Uterus (tissue), 4 donors: ENCODE data around the gene VAX1. TPM values are rescaled to one million over a fixed set of nuclear protein-coding genes. Genes with fewer than 3 reads are reported as not detected.

Source experiments
- DNase-seq, 2 donors: peaks; one replicate each; pipeline ENCODE4 v3.0.0-alpha.2; 2019 to 2020
- H3K27ac ChIP-seq, 2 donors: fragments of 200-600 bp; sonication (generic); 1 replicate in 1 of 2; 2 replicates in 1 of 2; pipeline ENCODE4 v1.5.1; 2016 to 2018
- H3K27me3 ChIP-seq, 2 donors: fragments of 200-600 bp; sonication (generic); one replicate each; pipeline ENCODE4 v1.5.1; 2018 to 2019; ENCODE audit warnings: control low read depth in 1 of 2
- H3K36me3 ChIP-seq, 2 donors: fragments of 200-600 bp; sonication (generic); one replicate each; pipeline ENCODE4 v1.5.1; 2019; ENCODE audit warnings: control low read depth in 1 of 2
- H3K4me1 ChIP-seq, 2 donors: fragments of 200-600 bp; sonication (generic); one replicate each; pipeline ENCODE4 v1.5.1; 2018 to 2019; ENCODE audit warnings: control low read depth in 1 of 2
- H3K4me3 ChIP-seq, 2 donors: fragments of 200-600 bp; sonication (generic); 1 replicate in 1 of 2; 2 replicates in 1 of 2; pipeline ENCODE4 v1.5.1; 2018 to 2019; ENCODE audit warnings: mild to moderate bottlenecking in 1 of 2
- H3K9me3 ChIP-seq, 2 donors: fragments of 200-600 bp; sonication (generic); one replicate each; pipeline ENCODE4 v1.5.1; 2019; ENCODE audit warnings: control low read depth in 1 of 2
- POLR2A ChIP-seq, 2 donors: fragments of 450-650 bp; IDR thresholded peaks; one replicate each; pipeline ENCODE4 v1.6.1; 2016; ENCODE audit warnings: antibody characterized with exemption in 2 of 2, mild to moderate bottlenecking in 1 of 2, moderate library complexity in 1 of 2
- intact Hi-C: fragments of 100-400 bp; cut with DNase I; formaldehyde crosslinking; loops from one replicate; pipeline ENCODE4 v1.15.1; 2023; ENCODE audit warnings: low total_unique reads
- total RNA-seq, 4 donors: library from RNA; depleted of rRNA in 3 of 4; stranded (reverse); fragments of >200 nt in 3 of 4; gene quantifications; one replicate each; pipeline versions ENCODE4 v1.1.0 to v1.2.4, GENCODE V29; 2014 to 2023
- TF ChIP-seq, protein P1 (sequence below), 4 experiments: fragments of 200-600 bp in 2 of 4; fragments of 450-650 bp in 2 of 4; sonication (generic) in 2 of 4; IDR thresholded peaks; one replicate each; pipeline ENCODE4 v1.5.1; 2016 to 2019; ENCODE audit warnings: antibody characterized with exemption in 4 of 4, mild to moderate bottlenecking in 2 of 4, moderate library complexity in 1 of 4
- donor health status: DM: yes; HTN: yes; CAD: no.

The VAX1 gene
- total RNA-seq, 4 donors from 2014 or later, result not detected

DNA sequence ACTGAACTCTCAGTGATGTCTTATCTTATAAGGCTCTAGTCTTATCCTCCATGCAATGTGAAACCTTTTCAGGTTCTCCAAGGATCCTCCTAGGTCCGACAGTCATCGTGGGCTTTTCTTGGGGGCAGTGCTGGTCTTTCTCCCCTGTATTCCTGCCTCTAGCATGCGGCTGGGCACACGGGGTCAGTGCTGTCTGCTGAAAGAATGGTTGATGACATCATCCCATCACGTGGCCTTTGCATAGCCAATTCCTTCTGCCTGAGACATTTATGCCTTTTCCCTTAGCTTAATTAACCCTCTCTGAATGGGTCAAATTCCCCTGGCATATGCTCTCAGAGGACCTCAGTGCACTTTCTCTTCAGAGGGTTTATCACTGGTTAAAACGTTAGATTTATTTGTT is 32.2 kb upstream of the VAX1 start:
- H3K4me1 ChIP-seq, result peaks cover 0 to 4% of the 10 kb centered on the region in 2 donors
- no peak overlapping the region for H3K27ac ChIP-seq
- H3K9me3 ChIP-seq, result no peaks in the 10 kb centered on the region
- H3K4me3 ChIP-seq, result no peak overlapping the region
- TF ChIP-seq, protein P1, sequence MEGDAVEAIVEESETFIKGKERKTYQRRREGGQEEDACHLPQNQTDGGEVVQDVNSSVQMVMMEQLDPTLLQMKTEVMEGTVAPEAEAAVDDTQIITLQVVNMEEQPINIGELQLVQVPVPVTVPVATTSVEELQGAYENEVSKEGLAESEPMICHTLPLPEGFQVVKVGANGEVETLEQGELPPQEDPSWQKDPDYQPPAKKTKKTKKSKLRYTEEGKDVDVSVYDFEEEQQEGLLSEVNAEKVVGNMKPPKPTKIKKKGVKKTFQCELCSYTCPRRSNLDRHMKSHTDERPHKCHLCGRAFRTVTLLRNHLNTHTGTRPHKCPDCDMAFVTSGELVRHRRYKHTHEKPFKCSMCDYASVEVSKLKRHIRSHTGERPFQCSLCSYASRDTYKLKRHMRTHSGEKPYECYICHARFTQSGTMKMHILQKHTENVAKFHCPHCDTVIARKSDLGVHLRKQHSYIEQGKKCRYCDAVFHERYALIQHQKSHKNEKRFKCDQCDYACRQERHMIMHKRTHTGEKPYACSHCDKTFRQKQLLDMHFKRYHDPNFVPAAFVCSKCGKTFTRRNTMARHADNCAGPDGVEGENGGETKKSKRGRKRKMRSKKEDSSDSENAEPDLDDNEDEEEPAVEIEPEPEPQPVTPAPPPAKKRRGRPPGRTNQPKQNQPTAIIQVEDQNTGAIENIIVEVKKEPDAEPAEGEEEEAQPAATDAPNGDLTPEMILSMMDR (IDR thresholded peaks at IDR 0.05), result no peak
- no peak for TF ChIP-seq POLR2A (IDR thresholded peaks at IDR 0.05)
- peaks cover 6 to 67% of the 10 kb centered on the region in 2 donors for H3K27me3 ChIP-seq
- intact Hi-C loops, result loop anchor here (10.0 kb wide), 2 partner anchors 375 to 485 kb away; no protein-coding TSS in a partner anchor
- H3K36me3 ChIP-seq, result no peaks in the 10 kb centered on the region
- DNase-seq, result no peak

DNA sequence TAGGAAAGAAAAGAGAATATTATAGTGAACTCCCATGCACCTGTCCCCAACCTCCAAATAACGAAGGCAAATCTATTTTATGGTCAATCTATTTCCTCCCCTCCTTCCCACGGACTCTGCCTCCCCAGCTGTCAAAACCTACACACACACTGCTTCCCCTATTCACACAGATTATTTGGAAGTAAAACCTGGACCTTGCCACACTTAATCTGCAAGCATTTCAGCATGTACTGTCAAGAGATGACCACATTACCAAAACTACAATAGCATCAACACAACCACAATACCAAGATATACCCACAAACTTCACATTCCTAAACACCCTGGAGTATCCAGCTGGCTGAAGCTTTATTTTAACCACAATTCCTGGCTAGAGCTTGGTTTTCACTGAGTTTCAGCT is 31.4 kb upstream of the VAX1 start:
- Histone ChIP-seq H3K4me3 (no peak overlapping the region), H3K27me3 (peaks cover 11 to 75% of the 10 kb centered on the region in 2 donors), H3K4me1 (peaks cover 0 to 4% of the 10 kb centered on the region in 2 donors), H3K36me3 (no peaks in the 10 kb centered on the region), H3K9me3 (no peaks in the 10 kb centered on the region), H3K27ac (no peak overlapping the region)
- intact Hi-C loops, result no loop called here
- TF ChIP-seq, protein P1 (IDR thresholded peaks at IDR 0.05), result no peak
- no peak for TF ChIP-seq POLR2A (IDR thresholded peaks at IDR 0.05)
- no peak for DNase-seq

DNA sequence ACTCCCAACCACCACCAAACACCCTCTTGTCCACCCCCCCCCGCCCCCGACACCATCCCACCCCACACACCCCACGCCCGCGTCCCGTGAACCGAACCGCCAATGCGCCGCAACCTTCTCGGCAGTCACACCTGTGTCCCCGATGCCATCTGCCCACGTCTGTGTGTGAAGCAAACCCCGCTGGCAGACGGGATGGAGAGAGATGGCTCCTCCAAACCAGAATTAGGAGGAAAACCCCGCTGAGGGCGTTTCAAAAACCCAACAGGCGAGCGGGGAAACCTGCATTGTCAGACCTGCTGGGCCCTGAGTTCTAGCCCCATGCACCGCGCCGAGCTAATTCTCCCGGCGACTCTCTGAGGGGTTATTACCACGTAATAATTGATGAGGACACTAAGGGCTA is 30.7 kb upstream of the VAX1 start:
- intact Hi-C loops, result no loop called here
- Histone ChIP-seq H3K4me3 (no peak overlapping the region), H3K9me3 (no peaks in the 10 kb centered on the region), H3K36me3 (no peaks in the 10 kb centered on the region), H3K27ac (no peak overlapping the region), H3K27me3 (peaks cover 18 to 82% of the 10 kb centered on the region in 2 donors), H3K4me1 (peaks cover 0 to 4% of the 10 kb centered on the region in 2 donors)
- DNase-seq, result no peak
- no peak for TF ChIP-seq POLR2A (IDR thresholded peaks at IDR 0.05)
- TF ChIP-seq, protein P1 (IDR thresholded peaks at IDR 0.05), result no peak

DNA sequence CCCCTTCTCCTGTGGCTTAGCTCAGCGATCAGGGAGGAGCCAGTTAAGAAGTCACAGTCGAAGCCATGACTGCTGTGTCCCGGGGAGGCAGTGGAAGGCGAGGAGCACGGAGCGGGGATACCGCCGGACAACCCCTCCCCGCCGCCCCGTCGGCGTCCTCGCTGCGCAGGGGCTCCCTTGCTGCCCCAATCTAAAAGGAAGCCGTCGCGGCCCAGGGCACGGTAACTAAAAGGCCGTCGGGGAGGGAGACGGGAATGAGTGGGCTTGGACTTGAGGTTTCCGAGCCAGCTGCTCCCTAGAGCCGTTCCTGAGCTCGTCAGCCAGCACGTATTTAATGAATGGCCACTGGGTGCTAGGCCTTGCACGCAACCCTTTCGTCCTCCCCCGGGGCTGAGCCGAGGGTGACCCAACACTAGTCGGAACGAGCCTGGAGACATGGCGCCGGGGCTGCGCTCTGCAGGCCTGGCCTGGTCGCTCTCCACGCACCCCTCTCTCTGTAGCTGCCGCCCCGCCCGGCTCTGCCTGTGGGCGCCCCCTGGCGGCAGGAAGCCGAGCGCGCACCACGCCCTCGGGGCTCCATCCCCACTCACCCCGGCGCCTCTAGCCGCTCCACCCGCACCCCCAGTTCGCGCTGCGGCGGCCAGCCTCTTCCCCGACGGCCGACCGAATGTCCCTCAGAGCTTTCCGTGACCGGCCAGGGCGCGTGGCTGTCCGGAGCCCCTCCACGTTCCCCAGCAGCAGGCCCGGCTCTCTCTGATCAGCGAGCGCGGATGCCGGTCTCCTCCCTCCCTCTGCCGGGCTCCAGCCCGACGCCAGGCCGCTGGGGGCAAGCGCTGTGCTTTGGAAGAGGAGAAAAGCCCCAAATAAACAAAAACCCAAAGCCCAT is 30.0 kb upstream of the VAX1 start:
- Histone ChIP-seq H3K36me3 (no peaks in the 10 kb centered on the region), H3K27ac (no peak overlapping the region), H3K4me3 (no peak overlapping the region), H3K9me3 (no peaks in the 10 kb centered on the region), H3K27me3 (peaks cover 20 to 89% of the 10 kb centered on the region in 2 donors), H3K4me1 (peaks cover 0 to 8% of the 10 kb centered on the region in 2 donors)
- no peak for TF ChIP-seq POLR2A (IDR thresholded peaks at IDR 0.05)
- TF ChIP-seq, protein P1 (IDR thresholded peaks at IDR 0.05), result peak; percentile 64 to 75 (median 69)
- intact Hi-C loops, result no loop called here
- peak in 1 of 2 donors; percentile 41 for DNase-seq

DNA sequence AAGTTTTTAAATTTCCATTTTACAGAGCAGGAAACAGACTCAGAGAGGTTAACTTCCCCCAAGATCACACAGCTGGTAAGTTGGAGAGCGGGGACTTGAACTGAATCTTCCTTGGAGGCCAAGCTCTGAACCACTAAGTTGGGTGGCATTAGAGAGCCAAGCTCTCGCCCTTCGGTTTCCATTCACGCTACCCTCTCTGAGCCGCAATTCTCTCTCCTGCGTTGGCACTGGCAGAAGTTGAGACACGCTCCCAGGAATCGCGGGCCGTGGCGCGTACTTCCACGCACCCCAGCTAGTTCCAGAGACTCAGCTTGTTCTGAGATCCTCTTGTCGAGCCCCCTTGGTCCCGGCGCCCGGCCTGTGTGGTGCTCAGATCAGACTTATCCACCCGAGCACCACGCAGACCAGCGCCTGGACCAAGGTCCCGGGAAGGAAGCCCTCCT is 29.3 kb upstream of the VAX1 start:
- intact Hi-C loops, result no loop called here
- Histone ChIP-seq H3K9me3 (no peaks in the 10 kb centered on the region), H3K27ac (no peak overlapping the region), H3K27me3 (peaks cover 20 to 90% of the 10 kb centered on the region in 2 donors), H3K36me3 (no peaks in the 10 kb centered on the region), H3K4me3 (no peak overlapping the region), H3K4me1 (peaks cover 0 to 15% of the 10 kb centered on the region in 2 donors)
- TF ChIP-seq, protein P1 (IDR thresholded peaks at IDR 0.05), result no peak
- no peak for TF ChIP-seq POLR2A (IDR thresholded peaks at IDR 0.05)
- no peak for DNase-seq
